SU-DHL-6 (cell line): ENCODE measurements around the gene TOR4A.

Experiments used
- H2AFZ ChIP-seq: fragments of 200-600 bp; sonication (generic); 2 replicates; pipeline ENCODE4 v1.6.1; 2014; ENCODE audit warnings: low read depth, mild to moderate bottlenecking, moderate library complexity, mixed read lengths, antibody characterized with exemption, low read length; ENCODE audit not compliant: severe bottlenecking
- H3F3A ChIP-seq: fragments of 200-600 bp; shearing (Covaris generic); 2 replicates; pipeline ENCODE4 v1.6.0; 2016; ENCODE audit warnings: antibody characterized with exemption, mild to moderate bottlenecking; ENCODE audit not compliant: insufficient read depth
- H3K27ac ChIP-seq: fragments of 200-600 bp; sonication (generic); 2 replicates; pipeline ENCODE4 v1.5.1; 2016; ENCODE audit warnings: low read depth, mild to moderate bottlenecking, low read length, moderate library complexity, mixed read lengths
- H3K27me3 ChIP-seq: fragments of 200-600 bp; sonication (generic), shearing (Covaris generic); 2 replicates; pipeline ENCODE4 v1.6.0; 2014; ENCODE audit warnings: mild to moderate bottlenecking, low read length
- H3K36me3 ChIP-seq: fragments of 200-600 bp; sonication (generic); 2 replicates; pipeline ENCODE4 v1.6.1; 2014; ENCODE audit warnings: mild to moderate bottlenecking, low read length, mixed read lengths
- H3K4me2 ChIP-seq: fragments of 300-600, 200-600 bp; shearing (Covaris generic), sonication (generic); 2 replicates; pipeline ENCODE4 v1.6.0; 2014; ENCODE audit warnings: low read length, low read depth, mild to moderate bottlenecking; ENCODE audit not compliant: poor library complexity, severe bottlenecking
- H3K4me3 ChIP-seq: fragments of 200-600 bp; sonication (generic); 2 replicates; pipeline ENCODE4 v1.5.1; 2014; ENCODE audit warnings: antibody characterized with exemption, low read length, mild to moderate bottlenecking, mixed read lengths; ENCODE audit not compliant: insufficient read depth, poor library complexity, severe bottlenecking
- H3K79me2 ChIP-seq: fragments of 200-600 bp; sonication (generic); 2 replicates; pipeline ENCODE4 v1.6.1; 2014; ENCODE audit warnings: mild to moderate bottlenecking, low read length, moderate library complexity; ENCODE audit not compliant: insufficient read depth
- H3K9ac ChIP-seq: fragments of 200-600 bp; sonication (generic); 2 replicates; pipeline ENCODE4 v1.7.0; 2014; ENCODE audit warnings: mild to moderate bottlenecking, low read length
- H3K9me2 ChIP-seq: fragments of 200-600 bp; sonication (generic); replicated peaks from 2 replicates; pipeline ENCODE4 v1.6.1; 2014; ENCODE audit warnings: low read length; ENCODE audit not compliant: insufficient read depth
- H3K9me3 ChIP-seq: fragments of 200-600 bp; sonication (generic); 2 replicates; pipeline ENCODE4 v1.6.1; 2014; ENCODE audit warnings: low read length, mixed read lengths; ENCODE audit not compliant: insufficient read depth
- H4K20me1 ChIP-seq: fragments of 200-600 bp; sonication (generic); 2 replicates; pipeline ENCODE4 v1.6.1; 2014; ENCODE audit warnings: low read depth, mild to moderate bottlenecking, antibody characterized with exemption, low read length, moderate library complexity, mixed read lengths
- CTCF ChIP-seq: fragments of 200-600 bp; sonication (generic); IDR thresholded peaks from one replicate; pipeline ENCODE4 v1.5.1; 2017; ENCODE audit warnings: antibody characterized with exemption, mild to moderate bottlenecking, low read length, moderate library complexity; ENCODE audit not compliant: insufficient read depth, poor library complexity, severe bottlenecking
- EZH2phosphoT487 ChIP-seq: fragments of 200-600 bp; sonication (generic), shearing (Covaris generic); conservative IDR thresholded peaks from 2 replicates; pipeline ENCODE4 v1.6.1; 2018; ENCODE audit warnings: mild to moderate bottlenecking, antibody characterized with exemption, low read length, moderate library complexity, mixed read lengths

TOR4A gene

GRCh38 chr9:137319011-137319738 is 41.6 kb downstream of the TOR4A start:
- Histone ChIP-seq H3K36me3 (no peaks in the 10 kb centered on the region), H3K27me3 (no peaks in the 10 kb centered on the region), H3K4me2 (no peak overlapping the region), H3K9me2 (no peaks in the 10 kb centered on the region), H2AFZ (no peak overlapping the region), H3K79me2 (no peaks in the 10 kb centered on the region), H3F3A (no peaks in the 10 kb centered on the region), H3K9me3 (no peaks in the 10 kb centered on the region), H3K4me3 (no peak overlapping the region), H3K27ac (no peak overlapping the region), H3K9ac (no peak overlapping the region), H4K20me1 (no peaks in the 10 kb centered on the region)
- TF ChIP-seq CTCF (no peak), EZH2phosphoT487 (no peak)

- H4K20me1 ChIP-seq = no peaks in the 10 kb centered on the region
- no peak for TF ChIP-seq CTCF
- no peak overlapping the region for H3K4me3 ChIP-seq
- no peak overlapping the region for H3K27ac ChIP-seq
- H3K27me3 ChIP-seq = no peaks in the 10 kb centered on the region
- H3K9ac ChIP-seq = no peak overlapping the region
- no peak overlapping the region for H2AFZ ChIP-seq
- no peaks in the 10 kb centered on the region for H3K79me2 ChIP-seq
- no peaks in the 10 kb centered on the region for H3K9me2 ChIP-seq
- H3F3A ChIP-seq = no peaks in the 10 kb centered on the region
- no peak overlapping the region for H3K4me2 ChIP-seq
- H3K9me3 ChIP-seq = no peaks in the 10 kb centered on the region
- H3K36me3 ChIP-seq = no peaks in the 10 kb centered on the region
Measured at GRCh38 chr9:137319739-137320551, 42.4 kb downstream of the TOR4A start.

GRCh38 chr9:137320555-137321384 is 43.2 kb downstream of the TOR4A start:
- Histone ChIP-seq H3K9me2 (no peaks in the 10 kb centered on the region), H3F3A (no peaks in the 10 kb centered on the region), H3K27me3 (no peaks in the 10 kb centered on the region), H3K4me3 (no peak overlapping the region), H3K36me3 (no peaks in the 10 kb centered on the region), H3K27ac (no peak overlapping the region), H4K20me1 (no peaks in the 10 kb centered on the region), H3K9ac (no peak overlapping the region), H3K79me2 (no peaks in the 10 kb centered on the region), H2AFZ (no peak overlapping the region), H3K9me3 (no peaks in the 10 kb centered on the region), H3K4me2 (no peak overlapping the region)
- TF ChIP-seq EZH2phosphoT487 (no peak), CTCF (no peak)
